GM19452 (cell line): ENCODE data around the gene TCF20.

Experiments used
- ATAC-seq: cut with Tn5 transposase; IDR thresholded peaks from one replicate; pipeline ENCODE4 v1.9.1; 2021; ENCODE audit not compliant: unreplicated experiment

The TCF20 gene

GRCh38 chr22:42261296-42261695 lies 9.2 kb downstream of the TCF20 start:
- ATAC-seq, result no peak

- ATAC-seq, result no peak
These were observed 12.3 kb downstream of the TCF20 start for GRCh38 chr22:42258126-42258525.

- ATAC-seq, result no peak
These were observed 13.1 kb downstream of the TCF20 start for GRCh38 chr22:42257386-42257785.

DNA sequence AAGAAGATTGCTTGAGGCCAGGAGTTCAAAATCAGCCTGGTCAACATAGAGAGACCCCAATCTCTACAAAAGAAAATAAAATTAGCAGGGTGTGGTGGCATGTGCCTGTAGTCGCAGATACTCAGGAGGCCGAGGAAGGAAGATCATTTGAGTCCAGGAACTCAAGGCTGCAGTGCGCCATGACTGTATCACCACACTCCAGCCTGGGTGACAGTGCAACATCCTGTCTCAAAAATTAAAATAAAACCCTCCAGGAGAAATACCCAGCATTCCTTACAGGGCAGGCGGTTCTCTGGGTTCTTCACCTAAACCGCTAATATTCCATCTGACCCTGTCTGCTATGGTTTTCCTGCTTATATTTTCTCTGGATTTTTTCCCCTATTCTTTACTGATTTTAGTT lies 13.5 kb downstream of the TCF20 start:
- ATAC-seq, result no peak

- ATAC-seq, result no peak
These were observed 14.2 kb downstream of the TCF20 start for GRCh38 chr22:42256220-42256619.

DNA sequence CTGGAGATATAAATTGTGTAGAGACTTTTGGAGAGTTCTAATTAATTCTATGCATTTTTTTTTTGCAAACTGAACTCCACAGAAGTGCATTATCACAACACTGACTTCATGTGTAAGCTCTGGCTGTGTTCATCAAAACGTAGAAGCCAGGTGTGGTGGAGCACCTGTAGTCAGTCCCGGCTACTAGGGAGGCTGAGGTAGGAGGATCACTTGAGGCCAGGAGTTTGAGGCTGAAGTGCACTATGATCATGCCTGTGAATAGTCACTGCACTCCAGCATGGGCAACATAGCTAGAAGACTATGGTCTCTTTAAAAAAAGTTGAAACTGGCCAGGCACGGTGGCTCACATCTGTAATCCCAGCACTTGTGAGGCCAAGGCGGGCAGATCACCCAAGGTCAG lies 20.6 kb downstream of the TCF20 start:
- no peak for ATAC-seq

GRCh38 chr22:42248995-42249394 lies 21.5 kb downstream of the TCF20 start:
- no peak for ATAC-seq

DNA sequence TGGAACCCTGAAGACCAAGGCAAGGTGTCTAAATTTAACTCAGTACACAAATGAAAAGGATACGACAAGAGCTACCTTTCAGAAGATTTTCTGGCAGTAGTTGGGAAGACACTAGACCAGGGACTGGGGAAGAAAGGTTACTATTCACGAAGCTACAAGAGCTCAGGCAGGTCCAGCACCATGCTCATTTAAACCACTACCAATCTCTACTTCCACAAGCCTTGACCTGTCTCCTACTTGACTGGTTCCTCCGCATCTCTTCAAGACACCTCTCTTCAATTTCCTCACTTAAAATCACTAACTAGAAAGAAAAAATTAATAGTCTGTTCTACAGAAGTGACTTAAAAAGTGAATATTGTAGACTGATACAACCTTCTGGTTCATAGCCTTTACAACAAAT lies 22.9 kb downstream of the TCF20 start:
- ATAC-seq, result no peak

DNA sequence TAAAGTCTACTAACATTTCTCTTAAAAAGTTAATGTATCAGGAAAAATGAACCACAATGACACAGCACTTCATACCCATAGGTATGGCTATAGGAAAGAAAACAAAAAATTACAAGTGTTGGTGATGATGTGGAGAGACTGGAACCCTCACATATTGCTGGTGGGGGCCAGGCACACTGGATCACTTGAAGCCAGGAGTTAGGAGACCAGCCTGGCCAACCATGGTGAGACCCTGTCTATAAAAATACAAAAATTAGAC lies 26.7 kb downstream of the TCF20 start:
- ATAC-seq, result no peak

DNA sequence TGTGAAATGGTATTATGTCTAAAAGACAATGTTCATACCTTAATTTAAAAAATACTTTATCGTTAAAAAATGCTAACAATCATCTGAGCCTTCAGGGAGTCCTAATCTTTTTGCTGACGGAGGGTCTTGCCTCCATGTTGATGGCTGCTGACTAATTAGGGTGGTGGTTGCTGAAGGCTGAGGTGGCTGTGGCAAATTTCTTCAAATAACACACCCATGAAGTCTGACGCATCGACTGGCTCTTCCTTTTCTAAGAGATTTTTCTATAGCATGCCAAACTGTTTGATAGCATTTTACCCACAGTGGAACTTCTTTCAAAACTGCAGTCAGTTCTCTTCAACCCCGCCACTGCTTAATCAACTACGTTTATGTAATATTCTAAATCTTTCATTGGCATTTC lies 33.6 kb downstream of the TCF20 start:
- no peak for ATAC-seq

- no peak for ATAC-seq
These were observed 34.2 kb downstream of the TCF20 start for GRCh38 chr22:42236268-42236667.

GRCh38 chr22:42233879-42234278 lies 36.6 kb downstream of the TCF20 start:
- ATAC-seq, result no peak

GRCh38 chr22:42231929-42232328 lies 38.5 kb downstream of the TCF20 start:
- ATAC-seq, result no peak

- no peak for ATAC-seq
These were observed 40.9 kb downstream of the TCF20 start for GRCh38 chr22:42229455-42230149.

DNA sequence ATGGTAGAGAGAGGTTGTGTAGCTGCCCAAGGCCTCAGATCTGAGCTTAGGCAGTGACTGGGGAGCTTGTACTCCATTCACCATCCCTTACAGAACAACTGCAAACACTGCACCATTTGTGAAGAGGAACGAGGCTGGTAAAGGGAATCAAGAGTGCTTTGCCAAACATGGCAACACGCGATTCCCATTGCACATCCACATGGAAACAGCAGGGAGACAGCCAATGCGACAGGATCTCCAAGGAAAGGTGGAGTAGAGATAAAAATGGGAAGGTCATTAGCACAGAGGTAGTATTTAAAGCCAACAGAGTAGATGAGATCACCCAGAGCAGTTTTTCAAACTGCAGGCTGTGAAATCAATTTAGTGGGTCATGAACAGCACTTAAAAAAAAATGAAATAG lies 42.0 kb downstream of the TCF20 start:
- ATAC-seq, result no peak

GRCh38 chr22:42227435-42227834 lies 43.0 kb downstream of the TCF20 start:
- no peak for ATAC-seq

GRCh38 chr22:42225841-42226240 lies 44.6 kb downstream of the TCF20 start:
- no peak for ATAC-seq

GRCh38 chr22:42222140-42222539 lies 48.3 kb downstream of the TCF20 start:
- ATAC-seq, result no peak
